NT2/D1 (cell line): ENCODE measurements around the gene ZNF723.
"Not testable (repeated sequence)": the region's sequence is repeated elsewhere in the genome, so short reads cannot be mapped to it uniquely, and the experiment has no call there.

Source experiments
- DNase-seq: peaks from one replicate; pipeline ENCODE4 v3.0.0-alpha.2; 2011; ENCODE audit warnings: low read depth, low spot score
- H3K27me3 ChIP-seq: 2 replicates; pipeline ENCODE4 v1.6.0; 2011; ENCODE audit warnings: mild to moderate bottlenecking; ENCODE audit not compliant: insufficient read length, insufficient read depth
- H3K36me3 ChIP-seq: 2 replicates; pipeline ENCODE4 v1.6.1; 2011; ENCODE audit warnings: mild to moderate bottlenecking, low read length, mixed read lengths; ENCODE audit not compliant: insufficient read depth, insufficient read length
- H3K4me1 ChIP-seq: 2 replicates; pipeline ENCODE4 v1.5.1; 2011; ENCODE audit not compliant: insufficient read depth, insufficient read length
- H3K4me3 ChIP-seq: 2 replicates; pipeline ENCODE4 v1.5.1; 2011; ENCODE audit warnings: low read depth; ENCODE audit not compliant: insufficient read length
- H3K9ac ChIP-seq: 2 replicates; pipeline ENCODE4 v1.6.0; 2011; ENCODE audit warnings: low read depth; ENCODE audit not compliant: insufficient read length
- H3K9me3 ChIP-seq: 2 replicates; pipeline ENCODE4 v1.5.1; 2011; ENCODE audit warnings: mild to moderate bottlenecking, low read length; ENCODE audit not compliant: insufficient read depth
- SUZ12 ChIP-seq: IDR thresholded peaks from 2 replicates; pipeline ENCODE4 v1.6.1; 2011; ENCODE audit not compliant: insufficient read length, insufficient read depth; ENCODE audit errors: extremely low read depth
- YY1 ChIP-seq: IDR thresholded peaks from 2 replicates; pipeline ENCODE4 v1.6.1; 2011; ENCODE audit not compliant: insufficient read length, insufficient read depth
- ZNF274 ChIP-seq: IDR thresholded peaks from 2 replicates; pipeline ENCODE4 v1.6.1; 2011; ENCODE audit warnings: mild to moderate bottlenecking, low read depth, low read length

ZNF723 gene

DNA sequence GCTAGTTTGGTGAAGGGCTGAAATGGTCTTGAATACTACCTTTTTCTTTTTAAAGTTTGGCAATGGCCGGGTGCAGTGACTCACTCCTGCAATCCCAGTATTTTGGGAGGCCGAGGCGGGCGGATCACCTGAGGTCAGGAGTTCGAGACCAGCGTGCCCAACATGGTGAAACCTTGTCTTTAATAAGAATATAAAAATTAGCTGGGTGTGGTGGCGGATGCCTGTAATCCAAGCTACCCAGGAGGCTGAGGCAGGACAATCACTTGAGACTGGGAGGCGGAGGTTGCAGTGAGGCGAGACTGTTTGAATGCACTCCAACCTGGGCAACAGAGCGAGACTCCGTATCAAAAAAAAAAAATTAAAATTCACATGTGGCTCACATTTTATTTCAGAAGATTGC lies 880 bp upstream of the ZNF723 start:
- no peak for DNase-seq

DNA sequence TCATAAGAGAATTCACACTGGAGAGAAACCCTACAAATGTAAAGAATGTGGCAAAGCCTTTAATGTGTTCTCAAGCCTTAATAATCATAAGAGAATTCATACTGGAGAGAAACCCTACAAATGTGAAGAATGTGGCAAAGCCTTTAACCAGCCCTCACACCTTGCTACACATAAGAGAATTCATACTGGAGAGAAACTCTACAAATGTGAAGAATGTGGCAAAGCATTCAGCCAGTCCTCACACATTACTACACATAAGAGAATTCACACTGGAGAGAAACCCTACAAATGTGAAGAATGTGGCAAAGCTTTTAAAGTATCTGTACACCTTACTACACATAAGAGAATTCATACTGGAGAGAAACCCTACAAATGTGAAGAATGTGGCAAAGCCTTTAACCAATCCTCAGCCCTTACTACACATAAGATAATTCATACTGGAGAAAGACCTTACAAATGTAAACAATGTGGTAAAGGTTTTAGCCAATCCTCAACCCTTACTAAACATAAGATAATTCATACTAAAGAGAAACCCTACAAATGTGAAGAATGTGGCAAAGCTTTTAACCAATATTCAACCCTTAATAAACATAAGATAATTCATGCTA lies 25.7 kb downstream of the ZNF723 start:
- H3K27me3 ChIP-seq, H3K4me3 ChIP-seq, H3K9ac ChIP-seq, DNase-seq, H3K4me1 ChIP-seq, H3K36me3 ChIP-seq: not testable (repeated sequence)
- TF ChIP-seq ZNF274: peak; percentile 88
- peaks cover 94% of the 10 kb centered on the region for H3K9me3 ChIP-seq

More for the DNA sequence above, 880 bp upstream of the ZNF723 start:
- TF ChIP-seq SUZ12: no peak
- TF ChIP-seq ZNF274: no peak
- no peak for TF ChIP-seq YY1
- Histone ChIP-seq H3K4me1 (no peaks in the 10 kb centered on the region), H3K9ac (no peak overlapping the region), H3K4me3 (no peak overlapping the region), H3K27me3 (no peaks in the 10 kb centered on the region), H3K9me3 (no peaks in the 10 kb centered on the region; the same call in 1 of the 2 replicates), H3K36me3 (no peaks in the 10 kb centered on the region)

DNA sequence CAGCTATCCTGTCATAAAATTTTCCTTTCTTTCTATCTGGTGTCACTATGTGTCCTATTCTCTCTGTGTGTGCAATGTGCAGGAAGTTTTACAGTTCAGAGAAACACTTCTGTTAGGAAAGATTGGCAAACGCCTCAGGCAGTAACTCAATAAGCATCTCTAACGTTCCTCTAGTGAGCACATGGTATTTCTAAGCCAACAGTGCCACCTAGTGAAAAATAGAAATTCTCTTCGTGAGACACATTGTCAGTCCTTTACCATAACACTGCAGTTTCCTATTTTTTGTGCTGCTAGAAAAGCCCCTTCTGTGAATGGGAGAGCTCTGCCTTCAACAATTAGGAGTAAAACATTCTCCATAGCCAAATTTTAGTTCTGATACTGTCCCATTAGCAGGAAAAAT lies 50.7 kb downstream of the ZNF723 start:
- Histone ChIP-seq H3K9ac (no peak overlapping the region), H3K36me3 (no peaks in the 10 kb centered on the region), H3K4me3 (no peak overlapping the region), H3K27me3 (no peaks in the 10 kb centered on the region), H3K9me3 (peaks cover 48% of the 10 kb centered on the region; the same call in 1 of the 2 replicates), H3K4me1 (no peaks in the 10 kb centered on the region)
- TF ChIP-seq ZNF274: no peak
- DNase-seq: peak; percentile 50

DNA sequence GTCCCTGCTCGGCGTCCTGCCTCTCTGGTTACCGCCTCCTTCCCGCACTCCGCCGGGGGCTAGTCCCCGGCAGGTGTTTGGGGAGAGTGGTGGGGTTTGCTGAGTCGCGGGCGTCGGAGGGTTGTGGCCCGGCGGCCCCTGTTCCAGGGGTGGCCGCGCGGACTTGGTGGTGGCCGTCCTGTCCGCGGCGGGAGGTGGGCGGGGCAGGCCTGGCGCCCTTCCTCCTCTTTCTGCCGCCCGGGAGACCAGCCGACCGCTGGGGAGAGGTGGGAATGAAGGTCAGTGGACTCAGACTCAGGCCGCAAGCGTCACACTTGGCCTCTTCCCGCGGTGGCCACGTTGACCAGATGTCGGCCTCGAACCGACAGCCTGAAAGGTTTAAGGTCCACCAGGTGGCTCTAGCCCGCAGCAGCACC lies 61.8 kb downstream of the ZNF723 start:
- Histone ChIP-seq H3K36me3 (no peaks in the 10 kb centered on the region), H3K27me3 (no peaks in the 10 kb centered on the region), H3K9me3 (peaks cover 18% of the 10 kb centered on the region; the same call in 1 of the 2 replicates), H3K4me3 (no peak overlapping the region), H3K4me1 (no peaks in the 10 kb centered on the region), H3K9ac (no peak overlapping the region)
- TF ChIP-seq YY1: no peak
- TF ChIP-seq SUZ12: no peak
- TF ChIP-seq ZNF274: no peak
- no peak for DNase-seq

DNA sequence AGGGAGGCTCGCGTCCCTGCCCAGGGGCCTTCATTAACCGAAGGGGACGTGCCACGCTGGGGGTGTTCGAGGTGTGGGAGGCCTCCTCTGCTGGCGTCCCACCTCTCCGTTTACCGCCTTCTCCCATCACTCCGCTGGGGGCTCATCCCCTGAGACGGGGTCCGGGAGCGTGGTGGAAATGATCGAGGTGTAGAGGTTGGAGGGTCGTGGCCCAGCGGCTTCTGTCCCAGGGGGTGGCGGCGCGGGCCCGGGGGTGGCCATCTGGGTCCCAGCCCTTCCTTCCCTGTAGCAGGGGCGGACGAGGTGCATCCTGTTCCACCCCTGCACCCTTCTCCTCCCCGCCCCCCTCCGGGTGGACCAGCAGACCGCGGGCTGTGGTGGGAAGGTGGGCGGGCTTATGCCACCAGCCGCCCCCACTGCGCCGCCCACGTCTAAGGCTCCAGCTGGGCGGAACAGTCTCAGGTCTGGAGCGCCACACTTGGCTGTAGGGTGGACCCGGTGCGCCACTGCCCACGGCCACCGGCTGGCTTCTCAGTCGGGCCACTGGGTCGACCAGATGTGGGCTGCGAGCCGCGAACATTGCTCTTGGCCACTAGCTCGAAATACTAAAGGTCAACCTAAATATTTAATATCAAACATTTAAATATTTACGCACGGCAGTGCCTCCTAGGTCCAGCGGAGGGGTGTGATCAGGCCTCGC lies 69.5 kb downstream of the ZNF723 start:
- no peak overlapping the region for H3K9ac ChIP-seq
- no peak overlapping the region for H3K4me3 ChIP-seq
- no peaks in the 10 kb centered on the region for H3K27me3 ChIP-seq
- H3K36me3 ChIP-seq: no peaks in the 10 kb centered on the region
- H3K9me3 ChIP-seq: peaks cover 24% of the 10 kb centered on the region; the same call in 1 of the 2 replicates
- no peak for TF ChIP-seq SUZ12
- no peak for DNase-seq
- no peaks in the 10 kb centered on the region for H3K4me1 ChIP-seq
